HFFc6 (cell line): Measurements from ENCODE around the gene TRABD2A. TPM values are rescaled to one million over a fixed set of nuclear protein-coding genes. Genes with fewer than 3 reads are reported as not detected.

Source experiments
- DNase-seq: peaks from one replicate; pipeline ENCODE4 v3.0.0-alpha.2; 2018
- H3K27ac Mint-ChIP-seq: 2 replicates; pipeline ENCODE4 v1.8.0; 2020; ENCODE audit warnings: mild to moderate bottlenecking, mixed read lengths
- H3K27me3 Mint-ChIP-seq: 2 replicates; pipeline ENCODE4 v1.8.0; 2021; ENCODE audit warnings: mild to moderate bottlenecking, moderate library complexity, mixed read lengths; ENCODE audit not compliant: insufficient read depth
- H3K36me3 Mint-ChIP-seq: 2 replicates; pipeline ENCODE4 v1.8.0; 2021; ENCODE audit warnings: low read depth, mixed read lengths
- H3K4me1 Mint-ChIP-seq: 2 replicates; pipeline ENCODE4 v1.8.0; 2020; ENCODE audit warnings: low read depth, mixed read lengths
- H3K4me3 Mint-ChIP-seq: 2 replicates; pipeline ENCODE4 v1.8.0; 2020; ENCODE audit warnings: mild to moderate bottlenecking, moderate library complexity, mixed read lengths
- H3K9me3 Mint-ChIP-seq: 2 replicates; pipeline ENCODE4 v1.8.0; 2020; ENCODE audit warnings: mild to moderate bottlenecking, mixed read lengths
- total RNA-seq, 6 experiments: library from RNA; stranded (reverse); fragmentation: NEBNext Ultra II Directional; extraction: Animal tissue kit (Norgen Biotek cat#: 25700); gene quantifications; 2 replicates in 1 of 6; 3 replicates in 5 of 6; pipeline ENCODE4 v1.2.3, GENCODE V29; 2021
- TF ChIP-seq, protein P1 (sequence below): fragments of 200-600 bp; sonication (generic); IDR thresholded peaks from 2 replicates; pipeline ENCODE4 v1.5.0; 2021; ENCODE audit warnings: antibody characterized with exemption, mild to moderate bottlenecking

Gene TRABD2A
- total RNA-seq, 6 experiments from 2014 or later: 13.5 to 46.2 (median 41.9) TPM

DNA sequence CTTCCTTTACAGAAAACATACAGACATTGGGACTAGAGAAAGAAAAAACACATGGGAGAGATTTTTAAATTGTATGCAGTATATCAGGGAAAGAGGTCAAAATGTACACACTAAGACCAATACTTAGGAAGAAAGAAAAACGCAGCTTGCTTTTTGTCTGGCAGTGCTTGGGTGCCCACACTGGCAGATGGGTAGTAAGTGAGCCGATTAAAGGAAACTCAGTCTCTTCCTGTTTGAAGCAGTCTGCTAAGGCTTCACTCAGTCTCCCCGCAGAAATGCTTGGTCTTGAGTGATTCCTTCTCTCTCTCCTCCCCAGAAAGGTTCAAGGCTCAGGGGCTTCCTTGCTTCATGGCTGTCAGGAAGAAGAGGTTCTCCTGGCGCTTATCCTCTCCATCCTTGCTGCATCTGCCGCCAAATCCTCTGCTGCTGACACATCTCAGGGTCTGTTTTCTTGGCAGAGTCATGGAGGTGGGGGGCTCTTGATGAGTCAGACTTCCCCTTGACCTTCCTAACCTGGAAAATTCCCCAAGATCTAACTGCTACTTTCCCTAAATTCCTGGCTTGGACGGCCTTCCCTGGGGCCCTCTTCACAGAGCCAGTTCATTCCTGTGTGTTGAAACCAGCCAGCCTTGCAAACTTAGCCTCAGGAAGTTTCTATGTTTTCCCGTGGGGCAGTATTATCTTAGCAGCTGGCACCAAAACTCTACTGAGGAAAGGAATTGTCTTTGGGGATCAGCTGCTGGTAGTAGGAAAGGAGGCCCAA lies 14.1 kb upstream of the TRABD2A start:
- H3K4me3 Mint-ChIP-seq: peak overlapping the region; percentile 33; the same call in 1 of the 2 replicates
- H3K27ac Mint-ChIP-seq: peak overlapping the region; percentile 96
- TF ChIP-seq, protein P1, sequence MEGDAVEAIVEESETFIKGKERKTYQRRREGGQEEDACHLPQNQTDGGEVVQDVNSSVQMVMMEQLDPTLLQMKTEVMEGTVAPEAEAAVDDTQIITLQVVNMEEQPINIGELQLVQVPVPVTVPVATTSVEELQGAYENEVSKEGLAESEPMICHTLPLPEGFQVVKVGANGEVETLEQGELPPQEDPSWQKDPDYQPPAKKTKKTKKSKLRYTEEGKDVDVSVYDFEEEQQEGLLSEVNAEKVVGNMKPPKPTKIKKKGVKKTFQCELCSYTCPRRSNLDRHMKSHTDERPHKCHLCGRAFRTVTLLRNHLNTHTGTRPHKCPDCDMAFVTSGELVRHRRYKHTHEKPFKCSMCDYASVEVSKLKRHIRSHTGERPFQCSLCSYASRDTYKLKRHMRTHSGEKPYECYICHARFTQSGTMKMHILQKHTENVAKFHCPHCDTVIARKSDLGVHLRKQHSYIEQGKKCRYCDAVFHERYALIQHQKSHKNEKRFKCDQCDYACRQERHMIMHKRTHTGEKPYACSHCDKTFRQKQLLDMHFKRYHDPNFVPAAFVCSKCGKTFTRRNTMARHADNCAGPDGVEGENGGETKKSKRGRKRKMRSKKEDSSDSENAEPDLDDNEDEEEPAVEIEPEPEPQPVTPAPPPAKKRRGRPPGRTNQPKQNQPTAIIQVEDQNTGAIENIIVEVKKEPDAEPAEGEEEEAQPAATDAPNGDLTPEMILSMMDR: no peak
- H3K4me1 Mint-ChIP-seq: peaks cover 58% of the 10 kb centered on the region
- H3K9me3 Mint-ChIP-seq: no peaks in the 10 kb centered on the region
- peak; percentile 37 for DNase-seq
- H3K36me3 Mint-ChIP-seq: peaks cover 4% of the 10 kb centered on the region; the same call in 1 of the 2 replicates
- H3K27me3 Mint-ChIP-seq: no peaks in the 10 kb centered on the region

DNA sequence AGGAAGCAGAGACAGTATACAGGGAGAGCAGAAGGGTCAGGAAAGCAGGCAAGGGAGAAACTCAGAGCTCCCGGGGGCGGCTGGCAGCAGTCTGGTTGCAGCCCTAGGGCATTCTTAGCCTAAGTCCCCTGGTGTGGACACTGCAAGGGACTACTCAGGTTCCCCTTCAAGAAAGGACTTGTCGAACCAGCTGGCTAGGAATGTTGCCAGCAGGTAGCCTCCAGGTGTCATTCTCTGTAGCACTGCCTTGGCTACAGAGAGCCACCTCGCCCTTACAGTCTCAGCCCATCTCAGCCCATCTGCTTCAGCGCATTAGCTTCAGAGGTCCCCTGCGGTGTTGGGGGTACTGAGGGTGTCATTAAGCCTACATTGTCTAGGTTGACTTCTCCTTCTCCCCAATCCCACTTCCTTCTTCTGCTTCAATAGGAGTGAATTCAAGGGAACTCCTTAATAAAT lies 13.3 kb upstream of the TRABD2A start:
- Mint-ChIP-seq H3K36me3 (peaks cover 4% of the 10 kb centered on the region; the same call in 1 of the 2 replicates), H3K27ac (peak overlapping the region; percentile 96; the same call in 1 of the 2 replicates), H3K9me3 (no peaks in the 10 kb centered on the region), H3K4me1 (peaks cover 60% of the 10 kb centered on the region), H3K27me3 (no peaks in the 10 kb centered on the region), H3K4me3 (no peak overlapping the region)
- DNase-seq: no peak
- TF ChIP-seq, protein P1: no peak

DNA sequence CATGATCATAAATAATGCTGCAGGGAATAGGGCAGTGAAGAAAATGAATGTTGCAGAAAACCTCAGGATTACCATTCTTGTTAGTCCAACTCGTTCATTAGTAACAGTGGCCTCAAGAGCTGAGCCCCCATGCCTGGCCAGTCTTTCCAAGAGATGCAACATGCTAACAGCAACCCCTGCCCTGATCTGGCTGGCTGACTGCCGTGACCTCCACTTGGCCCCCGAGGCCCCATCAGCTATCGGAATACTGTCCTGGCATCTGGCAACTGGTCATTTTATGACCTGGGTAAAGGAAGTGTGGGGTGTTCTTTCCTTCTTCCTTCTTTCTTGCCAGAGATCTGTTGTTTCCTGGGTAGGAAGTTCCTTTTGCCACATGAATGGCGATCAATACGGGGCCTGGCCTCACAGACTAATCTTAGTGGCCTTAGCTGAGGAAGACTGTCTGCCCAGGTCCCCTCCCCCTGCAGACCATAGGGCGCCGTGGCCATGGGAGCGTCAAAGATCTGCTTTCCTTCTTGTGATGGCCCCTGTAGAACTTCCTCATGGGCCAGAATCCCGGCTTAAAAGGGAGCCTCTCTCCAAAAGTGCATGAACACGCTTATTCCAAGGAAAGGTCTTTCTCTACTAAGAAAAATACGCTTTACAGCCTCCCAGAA lies 10.6 kb upstream of the TRABD2A start:
- peaks cover 55% of the 10 kb centered on the region for H3K4me1 Mint-ChIP-seq
- no peak for DNase-seq
- H3K4me3 Mint-ChIP-seq: no peak overlapping the region
- no peaks in the 10 kb centered on the region for H3K36me3 Mint-ChIP-seq
- H3K27me3 Mint-ChIP-seq: no peaks in the 10 kb centered on the region; the same call in 1 of the 2 replicates
- TF ChIP-seq, protein P1: no peak
- no peak overlapping the region for H3K27ac Mint-ChIP-seq
- no peaks in the 10 kb centered on the region for H3K9me3 Mint-ChIP-seq

DNA sequence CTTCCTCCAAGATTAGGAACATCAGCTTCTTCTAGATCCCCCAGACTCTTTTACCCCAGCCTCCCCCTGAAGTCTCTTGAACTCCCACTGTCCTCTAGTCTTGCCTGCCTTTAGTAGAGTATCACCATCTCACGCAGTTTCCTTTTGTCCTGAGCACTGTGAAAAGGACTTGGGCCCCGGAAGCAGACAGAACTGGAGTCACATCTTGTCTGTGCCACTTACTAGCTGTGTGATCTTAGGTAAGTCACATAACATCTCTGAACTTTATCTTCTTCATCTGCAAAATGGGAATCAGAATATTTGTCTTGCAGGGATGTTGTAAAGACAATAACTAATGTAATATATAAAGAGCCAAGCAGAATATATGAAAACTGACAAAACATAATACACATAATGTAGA lies 8.4 kb upstream of the TRABD2A start:
- no peaks in the 10 kb centered on the region; the same call in 1 of the 2 replicates for H3K27me3 Mint-ChIP-seq
- peaks cover 35% of the 10 kb centered on the region for H3K4me1 Mint-ChIP-seq
- no peak for DNase-seq
- H3K4me3 Mint-ChIP-seq: peak overlapping the region; percentile 73; the same call in 1 of the 2 replicates
- TF ChIP-seq, protein P1: no peak
- no peaks in the 10 kb centered on the region for H3K36me3 Mint-ChIP-seq
- H3K9me3 Mint-ChIP-seq: no peaks in the 10 kb centered on the region
- H3K27ac Mint-ChIP-seq: peak overlapping the region; percentile 95

DNA sequence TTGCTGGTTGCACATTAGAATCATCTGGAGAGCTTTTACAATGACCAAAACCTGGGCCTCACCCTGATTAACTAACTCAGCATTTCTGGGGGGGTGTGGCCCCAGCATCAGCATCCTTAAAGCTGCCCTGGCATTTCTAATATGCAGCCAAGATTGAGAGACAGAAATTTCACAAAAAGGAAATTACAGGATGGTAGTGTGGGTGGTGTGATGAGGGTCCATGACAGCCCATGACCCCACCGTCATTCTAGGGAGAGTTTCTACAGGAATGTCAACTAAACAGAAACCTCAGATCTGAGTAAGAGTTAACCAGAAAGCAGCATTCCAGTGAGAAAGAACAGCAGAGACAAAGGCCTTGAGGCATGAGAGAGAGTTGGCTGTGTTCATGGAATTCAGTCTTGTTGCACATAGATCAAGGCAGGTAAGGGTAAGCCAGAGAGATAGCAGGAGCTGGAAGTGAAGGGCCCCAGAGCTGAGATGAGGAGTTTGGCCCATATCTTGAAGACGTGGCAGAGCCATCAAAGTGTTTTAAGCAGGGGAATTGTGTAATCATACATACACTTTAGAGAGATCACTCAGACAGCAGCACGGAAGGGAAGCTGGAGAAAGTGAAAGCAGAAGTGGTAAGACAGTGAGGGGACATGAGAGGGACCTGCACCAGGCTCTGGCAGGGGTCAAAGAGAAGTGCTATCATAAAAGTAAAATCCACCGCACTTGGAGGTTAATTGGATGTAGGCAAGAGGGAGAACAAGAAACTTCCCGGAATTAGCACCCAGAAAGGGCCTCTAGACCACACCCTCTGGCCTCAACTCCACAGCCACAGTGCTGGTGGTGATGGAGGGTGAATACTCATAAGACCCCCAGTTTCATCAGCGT lies 7.8 kb upstream of the TRABD2A start:
- Mint-ChIP-seq H3K27me3 (no peaks in the 10 kb centered on the region; the same call in 1 of the 2 replicates), H3K36me3 (no peaks in the 10 kb centered on the region), H3K4me3 (peak overlapping the region; percentile 73), H3K4me1 (peaks cover 36% of the 10 kb centered on the region), H3K9me3 (no peaks in the 10 kb centered on the region), H3K27ac (peak overlapping the region; percentile 95)
- DNase-seq: peak; percentile 45
- TF ChIP-seq, protein P1: no peak
